Esophagus muscularis mucosa (tissue), 3 donors: ENCODE data around the gene CLTB.

ENCODE experiments used
- EP300 ChIP-seq: sonication (generic); formaldehyde crosslinking; IDR thresholded peaks from one replicate; pipeline ENCODE4 v1.6.1; 2017; ENCODE audit warnings: antibody characterized with exemption
- POLR2A ChIP-seq: fragments of 450-650 bp; IDR thresholded peaks from one replicate; pipeline ENCODE4 v1.6.1; 2017; ENCODE audit warnings: antibody characterized with exemption, moderate library complexity, mild to moderate bottlenecking, low read depth
- POLR2AphosphoS5 ChIP-seq, 2 donors: sonication (generic); formaldehyde crosslinking; IDR thresholded peaks; one replicate each; pipeline ENCODE4 v1.6.1; 2017; ENCODE audit warnings: antibody characterized with exemption in 2 of 2

DNA sequence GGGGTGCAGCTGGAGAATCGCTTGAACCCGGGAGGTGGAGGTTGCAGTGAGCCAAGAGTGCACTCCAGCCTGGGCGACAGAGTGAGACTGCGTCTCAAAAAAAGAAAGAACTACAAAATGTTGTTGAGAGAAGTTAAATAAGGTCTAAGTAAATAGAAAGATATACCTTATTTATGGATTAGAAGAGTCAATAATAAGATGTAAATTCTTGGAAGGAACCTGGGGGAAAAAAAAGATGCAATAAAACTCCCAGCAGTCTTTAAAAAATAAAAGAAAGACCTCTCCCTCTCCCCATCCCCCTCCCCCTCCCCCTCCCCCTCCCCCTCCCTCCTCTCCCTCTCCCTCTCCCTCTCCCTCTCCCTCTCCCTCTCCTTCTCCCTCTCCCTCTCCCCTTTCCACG lies 16.4 kb upstream of the CLTB start:
- TF ChIP-seq EP300: no peak
- no peak for TF ChIP-seq POLR2AphosphoS5 (IDR thresholded peaks at IDR 0.05)
- TF ChIP-seq POLR2A: no peak
